ENCODE data around the gene CD8B2. TPM values are rescaled to one million over a fixed set of nuclear protein-coding genes. Genes with fewer than 3 reads are reported as not detected.
"Not testable (repeated sequence)": the region's sequence is repeated elsewhere in the genome, so short reads cannot be mapped to it uniquely, and the experiment has no call there.

Gene CD8B2
- total and polyA plus RNA-seq, 3 donors from 2014 or later, result 0.16 to 0.25 TPM; not detected in 1

DNA sequence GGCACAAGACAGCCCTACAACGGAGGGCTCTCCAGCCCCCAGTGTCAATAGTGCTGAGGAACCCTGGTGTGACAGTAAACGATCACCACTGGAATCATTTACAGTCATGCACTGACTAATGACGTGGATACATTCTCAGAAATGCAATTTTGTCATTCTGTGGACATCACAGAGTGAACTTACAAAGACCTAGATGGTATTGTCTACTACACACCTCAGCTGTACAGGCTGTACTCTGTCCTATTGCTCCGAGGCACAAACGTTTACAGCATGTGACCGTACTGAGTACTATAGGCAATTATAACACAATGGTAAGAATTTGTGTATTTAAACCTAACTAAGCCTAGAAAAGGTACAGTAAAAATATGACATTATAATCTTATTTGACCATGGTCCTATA, 67.2 kb downstream of the CD8B2 start:
- no peak overlapping the region for H3K4me3 ChIP-seq
- no peaks in the 10 kb centered on the region for H3K27me3 ChIP-seq
- no peaks in the 10 kb centered on the region for H3K9me3 ChIP-seq
- H3K27ac ChIP-seq, result no peak overlapping the region
- intact Hi-C loops (cut with DNase I; ENCODE audit: low total_unique reads), result loop anchor here (10.0 kb wide), 1 partner anchor 450 kb away; no protein-coding TSS in a partner anchor
- 88% methylated on average over 6 of the region's 6 CpGs for WGBS, 2 donors
- H3K4me1 ChIP-seq, result no peaks in the 10 kb centered on the region
- no peaks in the 10 kb centered on the region for H3K36me3 ChIP-seq (ENCODE audit: low read depth, missing control alignments)
- no peak for DNase-seq
- no peak for TF ChIP-seq POLR2A (IDR thresholded peaks at IDR 0.05)
- TF ChIP-seq, protein P1, sequence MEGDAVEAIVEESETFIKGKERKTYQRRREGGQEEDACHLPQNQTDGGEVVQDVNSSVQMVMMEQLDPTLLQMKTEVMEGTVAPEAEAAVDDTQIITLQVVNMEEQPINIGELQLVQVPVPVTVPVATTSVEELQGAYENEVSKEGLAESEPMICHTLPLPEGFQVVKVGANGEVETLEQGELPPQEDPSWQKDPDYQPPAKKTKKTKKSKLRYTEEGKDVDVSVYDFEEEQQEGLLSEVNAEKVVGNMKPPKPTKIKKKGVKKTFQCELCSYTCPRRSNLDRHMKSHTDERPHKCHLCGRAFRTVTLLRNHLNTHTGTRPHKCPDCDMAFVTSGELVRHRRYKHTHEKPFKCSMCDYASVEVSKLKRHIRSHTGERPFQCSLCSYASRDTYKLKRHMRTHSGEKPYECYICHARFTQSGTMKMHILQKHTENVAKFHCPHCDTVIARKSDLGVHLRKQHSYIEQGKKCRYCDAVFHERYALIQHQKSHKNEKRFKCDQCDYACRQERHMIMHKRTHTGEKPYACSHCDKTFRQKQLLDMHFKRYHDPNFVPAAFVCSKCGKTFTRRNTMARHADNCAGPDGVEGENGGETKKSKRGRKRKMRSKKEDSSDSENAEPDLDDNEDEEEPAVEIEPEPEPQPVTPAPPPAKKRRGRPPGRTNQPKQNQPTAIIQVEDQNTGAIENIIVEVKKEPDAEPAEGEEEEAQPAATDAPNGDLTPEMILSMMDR (IDR thresholded peaks at IDR 0.05), result no peak

- Histone ChIP-seq H3K4me1 (no peaks in the 10 kb centered on the region), H3K4me3 (no peak overlapping the region), H3K27ac (no peak overlapping the region), H3K27me3 (no peaks in the 10 kb centered on the region), H3K9me3 (no peaks in the 10 kb centered on the region), H3K36me3 (ENCODE audit: low read depth, missing control alignments) (no peaks in the 10 kb centered on the region)
- 0% methylated on average over 1 of the region's 1 CpG for WGBS, 2 donors
- intact Hi-C loops (cut with DNase I; ENCODE audit: low total_unique reads), result loop anchor here (10.0 kb wide), 1 partner anchor 450 kb away; no protein-coding TSS in a partner anchor
- DNase-seq, result no peak
- TF ChIP-seq POLR2A (IDR thresholded peaks at IDR 0.05), result no peak
- TF ChIP-seq, protein P1 (IDR thresholded peaks at IDR 0.05), result no peak
These were observed 67.9 kb downstream of the CD8B2 start for GRCh38 chr2:106555053-106555452.

DNA sequence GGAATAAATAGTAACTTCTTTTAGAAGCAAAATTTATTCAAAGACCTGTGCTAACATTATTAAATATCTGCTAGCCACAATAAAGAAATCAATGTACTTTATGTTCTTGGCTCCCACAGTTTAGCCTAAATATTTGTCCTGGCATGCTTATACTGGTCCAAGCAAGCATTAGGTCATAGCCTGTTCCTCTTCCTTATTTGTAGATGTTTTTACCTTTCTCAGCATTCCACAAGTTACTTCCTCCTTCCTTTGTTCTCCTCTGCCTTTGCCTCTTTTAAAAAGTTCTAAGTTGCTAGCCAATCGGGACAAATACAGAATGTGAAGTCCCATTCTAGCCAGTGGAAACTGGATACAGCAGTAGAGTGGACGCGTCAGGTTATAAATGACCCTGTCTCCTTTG, 72.6 kb downstream of the CD8B2 start:
- H3K9me3 ChIP-seq; H3K27ac ChIP-seq; DNase-seq; H3K4me1 ChIP-seq; H3K36me3 ChIP-seq (ENCODE audit: low read depth, missing control alignments); H3K4me3 ChIP-seq; H3K27me3 ChIP-seq: not testable (repeated sequence)
- WGBS, 2 donors, result 86 to 98% methylated on average over 3 of the region's 3 CpGs
- intact Hi-C loops (cut with DNase I; ENCODE audit: low total_unique reads), result loop anchor here (10.0 kb wide), 1 partner anchor 455 kb away; no protein-coding TSS in a partner anchor

GRCh38 chr2:106560773-106561172, 73.6 kb downstream of the CD8B2 start:
- DNase-seq, result no peak
- TF ChIP-seq, protein P1 (IDR thresholded peaks at IDR 0.05), result no peak
- no peak for TF ChIP-seq POLR2A (IDR thresholded peaks at IDR 0.05)
- Histone ChIP-seq H3K9me3 (no peaks in the 10 kb centered on the region), H3K27ac (no peak overlapping the region), H3K4me3 (no peak overlapping the region), H3K36me3 (ENCODE audit: low read depth, missing control alignments) (no peaks in the 10 kb centered on the region), H3K4me1 (no peaks in the 10 kb centered on the region), H3K27me3 (no peaks in the 10 kb centered on the region)
- 80 to 86% methylated on average over 1 of the region's 1 CpG for WGBS, 2 donors
- intact Hi-C loops (cut with DNase I; ENCODE audit: low total_unique reads), result no loop called here

DNA sequence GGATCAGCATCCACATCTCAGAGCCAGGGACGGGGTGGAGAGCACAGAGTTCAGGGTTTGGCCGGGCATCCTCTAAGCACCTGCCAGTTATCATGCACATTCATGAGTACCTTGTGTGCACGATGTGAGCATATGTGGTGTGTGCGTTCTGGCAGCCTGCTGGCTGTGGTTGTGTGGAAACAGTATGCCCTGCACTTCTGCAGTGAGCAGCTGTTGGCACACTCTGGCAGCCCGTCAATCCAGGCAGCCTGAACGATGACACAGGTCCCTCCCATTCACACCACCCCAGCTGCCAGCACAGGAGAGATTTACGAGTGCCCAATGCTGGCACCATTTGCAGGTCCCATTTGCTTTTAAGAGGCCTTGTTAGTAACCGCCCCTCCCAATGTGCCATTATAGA, 74.2 kb downstream of the CD8B2 start:
- 82 to 83% methylated on average over 6 to 8 of the region's 8 CpGs for WGBS, 2 donors
- Histone ChIP-seq H3K9me3 (no peaks in the 10 kb centered on the region), H3K36me3 (ENCODE audit: low read depth, missing control alignments) (no peaks in the 10 kb centered on the region), H3K4me1 (no peaks in the 10 kb centered on the region), H3K27me3 (no peaks in the 10 kb centered on the region), H3K4me3 (no peak overlapping the region), H3K27ac (no peak overlapping the region)
- no peak for TF ChIP-seq POLR2A (IDR thresholded peaks at IDR 0.05)
- TF ChIP-seq, protein P1 (IDR thresholded peaks at IDR 0.05), result no peak
- no peak for DNase-seq
- intact Hi-C loops (cut with DNase I; ENCODE audit: low total_unique reads), result no loop called here
